ENCODE results near the gene NCF2.

DNA sequence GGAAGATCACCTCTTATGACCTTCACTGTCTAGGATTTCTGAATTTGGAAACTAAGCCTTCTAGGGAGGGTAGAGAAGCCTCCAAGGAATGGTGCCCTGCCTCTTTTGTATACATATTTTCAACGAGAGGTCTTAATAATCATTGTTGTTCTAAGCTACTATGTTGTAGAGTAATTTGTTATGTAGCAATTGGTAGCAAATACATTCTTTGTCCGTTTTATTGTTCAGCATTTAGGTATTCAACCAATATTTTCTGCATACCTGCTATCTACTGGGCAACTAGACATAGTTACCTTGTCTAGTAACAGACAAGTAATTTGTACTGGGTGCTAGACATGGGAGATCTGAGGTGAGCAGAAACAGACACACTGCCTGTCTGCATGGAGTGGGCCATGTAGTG, 20.8 kb upstream of the NCF2 start:
- TF ChIP-seq POLR2A (IDR thresholded peaks at IDR 0.05) = no peak
- TF ChIP-seq, protein P1, sequence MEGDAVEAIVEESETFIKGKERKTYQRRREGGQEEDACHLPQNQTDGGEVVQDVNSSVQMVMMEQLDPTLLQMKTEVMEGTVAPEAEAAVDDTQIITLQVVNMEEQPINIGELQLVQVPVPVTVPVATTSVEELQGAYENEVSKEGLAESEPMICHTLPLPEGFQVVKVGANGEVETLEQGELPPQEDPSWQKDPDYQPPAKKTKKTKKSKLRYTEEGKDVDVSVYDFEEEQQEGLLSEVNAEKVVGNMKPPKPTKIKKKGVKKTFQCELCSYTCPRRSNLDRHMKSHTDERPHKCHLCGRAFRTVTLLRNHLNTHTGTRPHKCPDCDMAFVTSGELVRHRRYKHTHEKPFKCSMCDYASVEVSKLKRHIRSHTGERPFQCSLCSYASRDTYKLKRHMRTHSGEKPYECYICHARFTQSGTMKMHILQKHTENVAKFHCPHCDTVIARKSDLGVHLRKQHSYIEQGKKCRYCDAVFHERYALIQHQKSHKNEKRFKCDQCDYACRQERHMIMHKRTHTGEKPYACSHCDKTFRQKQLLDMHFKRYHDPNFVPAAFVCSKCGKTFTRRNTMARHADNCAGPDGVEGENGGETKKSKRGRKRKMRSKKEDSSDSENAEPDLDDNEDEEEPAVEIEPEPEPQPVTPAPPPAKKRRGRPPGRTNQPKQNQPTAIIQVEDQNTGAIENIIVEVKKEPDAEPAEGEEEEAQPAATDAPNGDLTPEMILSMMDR (IDR thresholded peaks at IDR 0.05 in 4 of 5, conservative IDR thresholded peaks at IDR 0.05 in 1 of 5) = no peak
